Measurements from ENCODE around the gene SH3RF3.
A peak's percentile ranks its signal among the peaks of the same experiment; 100 is the strongest.

SH3RF3 gene

DNA sequence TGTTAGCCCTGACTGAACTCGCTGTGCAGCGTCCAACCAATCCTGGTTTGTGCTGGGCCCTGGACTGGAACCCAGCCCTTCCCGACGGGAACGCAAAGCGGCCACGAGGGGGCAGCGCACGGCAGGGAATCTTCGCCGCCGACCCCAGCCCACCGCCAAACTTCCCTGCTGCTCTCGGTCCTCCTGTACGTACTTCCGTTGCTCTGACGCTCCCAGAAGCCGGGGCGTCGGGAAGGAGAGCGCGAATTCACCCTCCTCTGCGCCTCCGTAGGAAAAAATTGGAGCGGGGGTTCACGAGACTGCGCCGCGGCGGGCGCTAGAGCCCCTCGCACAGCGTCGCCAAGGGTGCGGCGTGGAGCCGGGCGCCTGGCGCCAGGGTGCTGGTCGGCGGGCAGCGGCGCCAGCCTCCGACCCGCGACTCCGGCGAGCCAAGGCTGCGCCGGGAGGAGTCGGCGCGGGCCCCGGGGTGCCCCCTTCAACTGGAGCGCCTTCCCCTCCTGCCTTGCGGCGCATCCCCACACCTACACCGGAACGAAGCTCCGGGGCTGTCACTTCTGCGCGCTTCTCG is 873 bp upstream of the SH3RF3 start:
- Histone ChIP-seq H3K27me3 (ENCODE audit: insufficient read depth, poor library complexity, severe bottlenecking) (no peaks in the 10 kb centered on the region), H3K36me3 (ENCODE audit: low read depth) (no peaks in the 10 kb centered on the region), H3K27ac (ENCODE audit: poor library complexity, severe bottlenecking) (peak overlapping the region; percentile 35), H3K9me3 (ENCODE audit: severe bottlenecking) (no peaks in the 10 kb centered on the region), H3K4me3 (ENCODE audit: severe bottlenecking) (peak overlapping the region; percentile 41), H3K4me1 (ENCODE audit: insufficient read depth, poor library complexity, severe bottlenecking) (peaks cover 26% of the 10 kb centered on the region)
- ATAC-seq (ENCODE audit: low read depth) (peak; percentile 67), DNase-seq (ENCODE audit: low spot score) (peak; percentile 79)
- TF ChIP-seq, protein P1, sequence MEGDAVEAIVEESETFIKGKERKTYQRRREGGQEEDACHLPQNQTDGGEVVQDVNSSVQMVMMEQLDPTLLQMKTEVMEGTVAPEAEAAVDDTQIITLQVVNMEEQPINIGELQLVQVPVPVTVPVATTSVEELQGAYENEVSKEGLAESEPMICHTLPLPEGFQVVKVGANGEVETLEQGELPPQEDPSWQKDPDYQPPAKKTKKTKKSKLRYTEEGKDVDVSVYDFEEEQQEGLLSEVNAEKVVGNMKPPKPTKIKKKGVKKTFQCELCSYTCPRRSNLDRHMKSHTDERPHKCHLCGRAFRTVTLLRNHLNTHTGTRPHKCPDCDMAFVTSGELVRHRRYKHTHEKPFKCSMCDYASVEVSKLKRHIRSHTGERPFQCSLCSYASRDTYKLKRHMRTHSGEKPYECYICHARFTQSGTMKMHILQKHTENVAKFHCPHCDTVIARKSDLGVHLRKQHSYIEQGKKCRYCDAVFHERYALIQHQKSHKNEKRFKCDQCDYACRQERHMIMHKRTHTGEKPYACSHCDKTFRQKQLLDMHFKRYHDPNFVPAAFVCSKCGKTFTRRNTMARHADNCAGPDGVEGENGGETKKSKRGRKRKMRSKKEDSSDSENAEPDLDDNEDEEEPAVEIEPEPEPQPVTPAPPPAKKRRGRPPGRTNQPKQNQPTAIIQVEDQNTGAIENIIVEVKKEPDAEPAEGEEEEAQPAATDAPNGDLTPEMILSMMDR (IDR thresholded peaks at IDR 0.05; ENCODE audit: poor library complexity, severe bottlenecking) = peak; percentile 90

DNA sequence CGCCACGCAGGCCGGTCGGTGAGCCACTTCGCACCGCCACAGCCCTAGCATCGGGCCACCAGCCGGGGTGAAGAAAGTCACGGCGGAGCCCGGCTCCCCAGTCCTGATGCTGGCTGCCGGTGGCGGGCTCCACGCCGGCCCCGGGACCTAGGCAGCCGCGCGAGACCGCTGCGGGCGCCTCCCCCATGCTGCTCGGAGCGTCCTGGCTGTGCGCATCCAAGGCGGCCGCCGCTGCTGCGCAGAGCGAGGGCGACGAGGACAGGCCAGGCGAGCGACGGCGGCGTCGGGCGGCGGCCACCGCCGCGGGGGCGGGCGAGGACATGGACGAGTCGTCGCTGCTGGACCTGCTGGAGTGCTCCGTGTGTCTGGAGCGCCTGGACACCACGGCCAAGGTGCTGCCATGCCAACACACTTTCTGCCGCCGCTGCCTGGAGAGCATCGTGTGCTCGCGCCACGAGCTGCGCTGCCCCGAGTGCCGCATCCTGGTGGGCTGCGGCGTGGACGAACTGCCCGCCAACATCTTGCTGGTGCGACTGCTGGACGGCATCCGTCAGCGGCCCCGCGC is 433 bp downstream of the SH3RF3 start:
- Histone ChIP-seq H3K36me3 (ENCODE audit: low read depth) (no peaks in the 10 kb centered on the region), H3K4me3 (ENCODE audit: severe bottlenecking) (peak overlapping the region; percentile 41), H3K9me3 (ENCODE audit: severe bottlenecking) (no peaks in the 10 kb centered on the region), H3K27ac (ENCODE audit: poor library complexity, severe bottlenecking) (no peak overlapping the region), H3K4me1 (ENCODE audit: insufficient read depth, poor library complexity, severe bottlenecking) (peaks cover 24% of the 10 kb centered on the region), H3K27me3 (ENCODE audit: insufficient read depth, poor library complexity, severe bottlenecking) (no peaks in the 10 kb centered on the region)
- DNase-seq (ENCODE audit: low spot score) (no peak), ATAC-seq (ENCODE audit: low read depth) (0 out of 3 replicates have a peak, but pooled peaks have one; percentile 6)
- TF ChIP-seq, protein P1 (IDR thresholded peaks at IDR 0.05; ENCODE audit: poor library complexity, severe bottlenecking) = no peak

DNA sequence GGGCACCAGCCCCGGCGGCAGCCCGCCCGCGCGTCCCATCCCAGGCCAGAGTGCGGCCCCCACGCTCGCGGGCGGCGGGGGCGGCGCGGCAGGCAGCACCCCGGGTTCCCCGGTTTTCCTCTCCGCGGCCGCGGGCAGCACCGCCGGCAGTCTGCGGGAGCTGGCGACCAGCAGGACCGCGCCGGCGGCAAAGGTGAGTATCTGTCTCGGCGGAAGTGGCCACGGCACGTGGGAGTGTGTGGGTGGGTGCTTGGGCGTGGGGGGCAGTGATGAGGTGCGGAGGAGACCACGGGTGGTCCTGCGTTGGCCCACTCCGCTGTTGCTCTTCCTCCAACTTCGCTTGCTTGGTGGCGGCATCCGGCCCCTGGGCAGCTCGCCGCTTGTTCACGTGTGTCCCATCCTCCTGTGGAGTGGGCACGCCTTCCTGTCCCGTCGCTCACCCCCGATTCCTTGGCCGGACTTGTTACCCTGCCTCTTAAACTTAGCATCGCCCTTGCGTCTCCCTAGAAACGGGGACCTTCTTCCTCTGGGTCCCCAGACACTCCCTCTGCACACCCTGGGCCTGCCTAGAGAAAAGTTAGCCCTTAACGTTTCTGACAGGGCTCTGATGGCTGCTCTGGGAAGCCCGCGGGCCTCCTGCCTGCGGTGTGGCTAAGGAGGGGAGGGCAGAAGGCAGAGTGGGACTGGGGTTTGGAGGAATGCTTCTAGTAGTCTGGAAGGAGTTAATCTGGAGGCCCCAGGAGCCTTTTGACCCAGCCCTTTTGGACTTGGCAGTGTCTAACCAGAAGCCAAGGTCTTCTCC is 1.1 kb downstream of the SH3RF3 start:
- no peaks in the 10 kb centered on the region for H3K9me3 ChIP-seq (ENCODE audit: severe bottlenecking)
- no peak overlapping the region for H3K27ac ChIP-seq (ENCODE audit: poor library complexity, severe bottlenecking)
- H3K4me1 ChIP-seq (ENCODE audit: insufficient read depth, poor library complexity, severe bottlenecking) = peaks cover 18% of the 10 kb centered on the region
- H3K4me3 ChIP-seq (ENCODE audit: severe bottlenecking) = peak overlapping the region; percentile 41
- no peaks in the 10 kb centered on the region for H3K36me3 ChIP-seq (ENCODE audit: low read depth)
- ATAC-seq (ENCODE audit: low read depth) (no peak), DNase-seq (ENCODE audit: low spot score) (no peak)
- TF ChIP-seq, protein P1 (IDR thresholded peaks at IDR 0.05; ENCODE audit: poor library complexity, severe bottlenecking) = no peak
- H3K27me3 ChIP-seq (ENCODE audit: insufficient read depth, poor library complexity, severe bottlenecking) = no peaks in the 10 kb centered on the region

DNA sequence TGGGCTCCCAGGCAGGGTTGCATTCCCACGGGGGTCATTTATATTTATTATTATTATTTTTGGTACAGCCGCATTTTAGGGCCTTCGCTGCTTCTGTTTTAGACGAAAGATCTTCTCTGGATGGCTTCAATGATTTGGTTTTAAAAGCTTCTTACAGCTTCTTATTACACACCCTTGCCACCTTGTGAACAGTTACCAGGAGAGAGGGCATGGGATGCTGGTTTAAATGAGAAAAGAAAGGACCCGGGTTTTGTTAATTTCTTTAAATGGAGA is 1.7 kb downstream of the SH3RF3 start:
- DNase-seq (ENCODE audit: low spot score) = no peak
- Histone ChIP-seq H3K4me3 (ENCODE audit: severe bottlenecking) (peak overlapping the region; percentile 41), H3K4me1 (ENCODE audit: insufficient read depth, poor library complexity, severe bottlenecking) (peaks cover 12% of the 10 kb centered on the region), H3K27me3 (ENCODE audit: insufficient read depth, poor library complexity, severe bottlenecking) (no peaks in the 10 kb centered on the region), H3K27ac (ENCODE audit: poor library complexity, severe bottlenecking) (no peak overlapping the region), H3K9me3 (ENCODE audit: severe bottlenecking) (no peaks in the 10 kb centered on the region), H3K36me3 (ENCODE audit: low read depth) (no peaks in the 10 kb centered on the region)
- TF ChIP-seq, protein P1 (IDR thresholded peaks at IDR 0.05; ENCODE audit: poor library complexity, severe bottlenecking) = no peak
- no peak for ATAC-seq (ENCODE audit: low read depth)

DNA sequence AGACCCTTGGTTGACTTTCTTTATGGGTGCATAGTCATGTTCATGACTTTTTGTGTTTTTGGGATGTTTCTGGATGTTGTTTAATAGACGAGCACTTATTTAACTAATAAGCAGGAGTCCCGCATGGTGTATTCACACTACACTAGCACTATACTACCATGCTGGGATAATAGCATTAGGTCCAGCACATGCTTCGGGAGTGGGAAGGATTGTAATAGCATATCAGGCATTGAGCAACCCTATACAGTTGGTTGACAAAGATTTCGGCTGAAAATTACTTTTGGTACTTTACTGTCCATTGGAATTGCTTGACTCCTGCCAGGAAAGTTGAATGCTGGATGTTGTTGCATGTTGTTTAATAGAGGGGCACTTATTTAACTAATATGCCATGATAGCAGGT is 2.8 kb downstream of the SH3RF3 start:
- Histone ChIP-seq H3K27me3 (ENCODE audit: insufficient read depth, poor library complexity, severe bottlenecking) (no peaks in the 10 kb centered on the region), H3K27ac (ENCODE audit: poor library complexity, severe bottlenecking) (no peak overlapping the region), H3K4me1 (ENCODE audit: insufficient read depth, poor library complexity, severe bottlenecking) (peaks cover under 1% of the 10 kb centered on the region), H3K9me3 (ENCODE audit: severe bottlenecking) (no peaks in the 10 kb centered on the region), H3K36me3 (ENCODE audit: low read depth) (no peaks in the 10 kb centered on the region), H3K4me3 (ENCODE audit: severe bottlenecking) (no peak overlapping the region)
- ATAC-seq (ENCODE audit: low read depth) (no peak), DNase-seq (ENCODE audit: low spot score) (no peak)
- TF ChIP-seq, protein P1 (IDR thresholded peaks at IDR 0.05; ENCODE audit: poor library complexity, severe bottlenecking) = no peak

All from RWPE2 (cell line).